ENCODE data around the gene GAS2L1.

Gene GAS2L1

GRCh38 chr22:29351042-29351441, 44.6 kb downstream of the GAS2L1 start:
- H3K27ac ChIP-seq (ENCODE audit: extremely low read depth, low read depth, low read length): no peak overlapping the region
- H3K36me3 ChIP-seq (ENCODE audit: control insufficient read depth in 2 of 2, insufficient read depth in 1 of 2, low read length in 2 of 2): peaks cover 45 to 100% of the 10 kb centered on the region in 2 experiments
- no peaks in the 10 kb centered on the region for H3K9me3 ChIP-seq (ENCODE audit: control insufficient read depth, insufficient read depth, low read depth, low read length)
- no peak overlapping the region for H3K4me3 ChIP-seq (ENCODE audit: low read depth, low read length)
- ChIA-PET POLR2A (no interaction called here), CTCF (interaction anchor here (0.5 to 1.2 kb wide), 2 partner anchors 8 to 204 kb away, joined by 3 to 5 read pairs; no protein-coding TSS in a partner anchor)
- TF ChIP-seq ZBTB48 (tag by site-specific recombination; IDR thresholded peaks at IDR 0.05) (no peak), OVOL3 (tag by site-specific recombination; IDR thresholded peaks at IDR 0.05) (no peak), AEBP2 (tag by site-specific recombination; IDR thresholded peaks at IDR 0.05; ENCODE audit: borderline replicate concordance) (no peak), ZBTB20 (tag by site-specific recombination; IDR thresholded peaks at IDR 0.05) (no peak), ZNF112 (tag by site-specific recombination; IDR thresholded peaks at IDR 0.05) (no peak)
- H3K4me1 ChIP-seq (ENCODE audit: control insufficient read depth, insufficient read depth, low read length): no peaks in the 10 kb centered on the region

- Histone ChIP-seq H3K4me1 (ENCODE audit: control insufficient read depth, insufficient read depth, low read length) (no peaks in the 10 kb centered on the region), H3K36me3 (ENCODE audit: control insufficient read depth in 2 of 2, insufficient read depth in 1 of 2, low read length in 2 of 2) (peaks cover 44 to 100% of the 10 kb centered on the region in 2 experiments), H3K4me3 (ENCODE audit: low read depth, low read length) (no peak overlapping the region), H3K9me3 (ENCODE audit: control insufficient read depth, insufficient read depth, low read depth, low read length) (no peaks in the 10 kb centered on the region), H3K27ac (ENCODE audit: extremely low read depth, low read depth, low read length) (no peak overlapping the region)
- ChIA-PET POLR2A (interaction anchor here (0.7 kb wide), 1 partner anchor 15 kb away, joined by 3 read pairs; no protein-coding TSS in a partner anchor), CTCF (no interaction called here)
- no peak for TF ChIP-seq ZNF692 (tag by site-specific recombination; IDR thresholded peaks at IDR 0.05)
- no peak for TF ChIP-seq KLF1 (tag by site-specific recombination; IDR thresholded peaks at IDR 0.05)
- TF ChIP-seq PRDM6 (tag by site-specific recombination; IDR thresholded peaks at IDR 0.05): no peak
- no peak for TF ChIP-seq ZNF830 (tag by site-specific recombination; IDR thresholded peaks at IDR 0.05; ENCODE audit: low read depth)
- TF ChIP-seq ZNF48 (tag by site-specific recombination; IDR thresholded peaks at IDR 0.05): no peak
- no peak for TF ChIP-seq ZNF707 (tag by site-specific recombination; IDR thresholded peaks at IDR 0.05)
- no peak for TF ChIP-seq ZBTB17 (tag by site-specific recombination; IDR thresholded peaks at IDR 0.05)
- no peak for TF ChIP-seq GLIS1 (tag by site-specific recombination; IDR thresholded peaks at IDR 0.05)
- no peak for TF ChIP-seq ZNF701 (tag by site-specific recombination; IDR thresholded peaks at IDR 0.05)
- no peak for TF ChIP-seq ZNF140 (tag by site-specific recombination; IDR thresholded peaks at IDR 0.05)
- no peak for TF ChIP-seq RBAK (tag by site-specific recombination; IDR thresholded peaks at IDR 0.05)
Observed at GRCh38 chr22:29351891-29352290, 45.4 kb downstream of the GAS2L1 start.

GRCh38 chr22:29352778-29353177, 46.3 kb downstream of the GAS2L1 start:
- Histone ChIP-seq H3K4me3 (ENCODE audit: low read depth, low read length) (no peak overlapping the region), H3K27ac (ENCODE audit: extremely low read depth, low read depth, low read length) (no peak overlapping the region), H3K4me1 (ENCODE audit: control insufficient read depth, insufficient read depth, low read length) (no peaks in the 10 kb centered on the region), H3K36me3 (ENCODE audit: control insufficient read depth in 2 of 2, insufficient read depth in 1 of 2, low read length in 2 of 2) (peaks cover 47 to 99% of the 10 kb centered on the region in 2 experiments), H3K9me3 (ENCODE audit: control insufficient read depth, insufficient read depth, low read depth, low read length) (no peaks in the 10 kb centered on the region)
- POLR2A ChIA-PET: interaction anchor here (0.7 kb wide), 1 partner anchor 14 kb away, joined by 3 read pairs; no protein-coding TSS in a partner anchor
- CTCF ChIA-PET: no interaction called here
- no peak for TF ChIP-seq HOXC10 (CRISPR knock-in tag; IDR thresholded peaks at IDR 0.05)
- no peak for TF ChIP-seq SP7 (tag by site-specific recombination; IDR thresholded peaks at IDR 0.05)
- no peak for TF ChIP-seq KLF7 (tag by site-specific recombination; IDR thresholded peaks at IDR 0.05; ENCODE audit: borderline replicate concordance)
- TF ChIP-seq BCL11B (tag by site-specific recombination; IDR thresholded peaks at IDR 0.05; ENCODE audit: low read depth): no peak
- no peak for TF ChIP-seq ZSCAN18 (tag by site-specific recombination; IDR thresholded peaks at IDR 0.05)
- TF ChIP-seq ZBTB48 (tag by site-specific recombination; IDR thresholded peaks at IDR 0.05): no peak
- no peak for TF ChIP-seq ZNF626 (tag by site-specific recombination; IDR thresholded peaks at IDR 0.05)
- no peak for TF ChIP-seq ZNF426 (tag by site-specific recombination; IDR thresholded peaks at IDR 0.05)
- TF ChIP-seq ZNF580 (tag by site-specific recombination; IDR thresholded peaks at IDR 0.05): no peak
- no peak for TF ChIP-seq ZNF140 (tag by site-specific recombination; IDR thresholded peaks at IDR 0.05)
- no peak for TF ChIP-seq ZBTB6 (tag by site-specific recombination; IDR thresholded peaks at IDR 0.05)
- no peak for TF ChIP-seq ZNF24 (tag by site-specific recombination; IDR thresholded peaks at IDR 0.05)

All from HEK293 (cell line).